ENCODE measurements around the gene CNGB1. TPM values are rescaled to one million over a fixed set of nuclear protein-coding genes. Genes with fewer than 3 reads are reported as not detected.

Gene CNGB1
- polyA plus RNA-seq, 1 donor, result 0.02 TPM

DNA sequence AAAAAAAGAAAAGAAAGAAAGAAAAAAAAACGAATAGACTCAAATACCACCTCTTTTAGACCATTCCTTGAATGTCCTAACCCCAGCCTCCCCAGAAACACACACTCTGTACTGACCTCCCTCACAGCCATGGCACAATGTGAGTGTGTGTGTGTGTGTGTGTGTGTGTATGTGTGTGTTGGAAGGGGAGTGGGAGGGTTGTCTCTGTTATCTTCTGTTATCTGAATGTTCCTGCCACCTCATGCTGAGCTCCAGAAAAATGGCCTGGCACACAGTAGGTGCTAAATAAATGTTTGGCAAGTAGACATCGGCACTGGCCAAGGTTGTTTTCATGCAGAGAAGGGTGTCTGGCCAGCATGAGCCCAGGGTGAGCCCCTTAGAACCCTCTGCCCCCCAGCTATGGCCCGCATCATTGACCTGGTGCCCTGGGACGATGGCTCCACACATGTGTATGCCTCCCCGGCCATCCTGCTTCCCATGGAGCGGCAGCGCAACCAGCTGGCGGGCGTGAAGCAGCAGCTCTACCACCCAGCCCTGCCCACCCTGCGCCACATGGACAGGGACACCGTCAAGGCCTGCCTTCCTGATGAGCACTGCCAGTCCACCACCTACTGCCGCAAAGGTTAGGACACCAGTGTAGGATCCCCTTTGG is 6.6 kb upstream of the CNGB1 start:
- no peak for DNase-seq

- no peak for DNase-seq
These were observed 5.4 kb upstream of the CNGB1 start for GRCh38 chr16:57976331-57976796.

DNA sequence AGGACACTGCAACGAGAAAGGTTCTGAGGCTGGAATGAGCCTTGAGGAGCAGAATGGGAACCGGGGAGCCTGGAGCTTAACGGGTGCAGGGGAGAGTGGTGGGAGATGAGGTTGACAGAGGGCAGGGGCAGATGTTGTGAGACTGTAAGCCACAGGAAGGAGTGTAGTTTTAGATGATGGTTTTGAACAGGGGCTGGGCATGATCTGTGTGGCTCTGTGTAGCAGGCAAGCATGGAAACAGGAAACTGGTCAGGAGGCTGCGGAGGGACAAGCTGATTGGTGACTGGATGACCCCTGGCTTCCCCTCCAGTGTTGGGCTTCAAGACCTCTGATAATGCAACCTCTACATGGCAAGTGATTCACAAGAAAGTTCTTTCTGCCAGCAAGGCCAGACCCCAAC is 1.4 kb upstream of the CNGB1 start:
- no peak for DNase-seq

DNA sequence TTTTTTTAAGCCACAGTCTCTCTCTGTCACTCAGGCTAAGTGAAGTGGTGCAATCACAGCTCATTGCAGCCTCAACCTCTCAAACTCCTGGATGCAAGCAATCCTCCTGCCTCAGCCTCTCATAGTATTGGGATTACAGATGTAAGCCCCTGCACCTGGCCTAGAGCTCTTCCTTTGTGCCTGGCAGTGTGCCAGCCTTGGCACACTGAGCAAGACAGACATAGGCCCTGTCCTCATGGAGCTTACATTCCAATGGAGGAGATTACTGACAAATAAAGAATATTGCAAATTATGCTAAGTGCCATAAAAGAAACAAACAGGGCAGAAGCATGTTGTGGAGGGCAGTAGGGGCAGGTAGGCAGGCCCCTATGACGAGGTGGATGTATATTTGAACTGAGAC is 920 bp upstream of the CNGB1 start:
- DNase-seq, result no peak

DNA sequence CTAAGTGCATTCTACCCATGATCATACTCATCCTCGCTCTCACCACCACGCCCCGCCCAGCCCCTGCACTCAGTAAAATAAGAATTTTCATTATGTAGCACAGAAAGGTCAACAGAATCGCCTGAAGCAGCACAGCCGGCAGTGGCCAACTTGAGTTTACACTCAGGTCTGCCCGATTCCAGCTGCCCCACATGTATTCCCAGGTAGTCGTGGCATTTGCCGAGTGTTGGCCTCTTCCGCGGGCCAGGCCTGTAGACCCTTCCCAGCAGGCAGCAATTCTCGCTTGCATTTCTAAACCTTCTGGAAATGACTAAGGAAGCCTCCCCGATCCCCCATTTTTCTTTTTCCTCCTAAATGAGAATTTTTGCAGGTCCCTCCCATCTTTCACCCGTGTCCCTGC is 609 bp downstream of the CNGB1 start:
- DNase-seq, result no peak

- no peak for DNase-seq
These were observed 1.3 kb downstream of the CNGB1 start for GRCh38 chr16:57969451-57970123.

GRCh38 chr16:57967916-57968315 is 3.0 kb downstream of the CNGB1 start:
- DNase-seq, result no peak

DNA sequence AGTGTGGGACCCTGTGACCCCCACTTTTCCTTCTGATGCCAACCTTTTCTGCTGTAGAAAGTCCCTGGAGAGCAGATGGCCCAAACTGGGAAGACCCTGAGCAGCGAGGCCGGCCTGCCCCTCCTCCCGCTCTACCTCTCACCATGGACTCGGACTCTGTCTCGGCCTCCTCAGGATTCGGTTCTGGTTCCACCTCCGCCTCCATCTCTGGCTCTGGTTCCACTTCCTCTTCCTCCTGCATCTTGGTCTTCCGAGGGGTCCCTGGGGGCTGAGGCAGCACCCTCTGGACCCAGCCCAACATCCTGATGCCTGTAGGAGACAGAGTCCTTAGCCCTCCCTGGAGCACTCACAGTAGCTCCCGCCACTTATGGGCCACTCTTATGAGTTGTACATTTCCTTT is 3.9 kb downstream of the CNGB1 start:
- no peak for DNase-seq

DNA sequence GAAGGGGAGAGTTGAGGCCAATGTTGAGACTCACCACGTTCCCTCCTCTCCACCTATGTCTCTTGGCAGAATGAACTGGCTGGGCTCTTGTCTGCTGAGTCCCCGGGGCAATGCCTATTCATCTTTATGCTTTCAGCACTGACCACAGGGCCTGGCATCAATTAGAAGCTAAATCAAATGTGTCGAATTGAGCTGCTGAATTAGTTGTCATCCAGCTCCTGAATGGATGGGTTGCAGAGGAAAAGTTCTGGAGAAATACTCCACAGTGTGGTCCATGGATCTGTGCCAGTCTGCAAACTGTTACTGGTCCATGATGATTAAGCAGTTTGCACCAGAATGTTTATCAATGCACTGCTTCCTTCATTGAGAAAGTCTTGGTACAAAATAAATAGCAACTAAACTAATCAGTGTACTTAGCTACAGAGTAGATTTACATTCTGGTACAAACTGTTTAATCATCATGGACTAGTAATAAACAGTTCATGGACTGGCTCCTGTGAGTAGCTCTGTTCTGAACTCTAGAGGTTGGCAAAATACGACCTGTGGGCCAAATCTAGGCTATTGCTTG is 4.6 kb downstream of the CNGB1 start:
- no peak for DNase-seq

GRCh38 chr16:57964157-57964700 is 6.7 kb downstream of the CNGB1 start:
- no peak for DNase-seq

DNA sequence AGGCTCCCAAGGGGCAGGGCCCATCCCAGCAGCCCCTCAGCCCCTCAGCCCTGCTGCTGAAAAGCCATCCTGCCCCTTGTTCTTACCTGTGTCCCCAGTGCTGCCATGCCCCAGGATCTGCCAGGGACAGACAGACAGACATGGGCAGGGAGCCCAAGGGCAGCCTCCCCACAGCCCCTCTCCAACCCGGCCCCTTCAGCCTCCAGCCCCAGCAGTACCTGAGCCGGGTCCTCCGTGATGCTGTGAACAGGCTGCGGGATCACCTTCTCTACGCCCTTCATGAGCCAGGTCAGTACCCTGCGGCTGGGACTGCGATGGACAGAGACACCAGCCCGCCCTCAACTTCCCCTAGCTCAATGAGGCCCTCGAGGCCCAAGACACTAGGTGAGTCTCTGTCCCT is 8.2 kb downstream of the CNGB1 start:
- no peak for DNase-seq

- no peak for DNase-seq
These were observed 8.9 kb downstream of the CNGB1 start for GRCh38 chr16:57962046-57962445.

- no peak for DNase-seq
These were observed 9.4 kb downstream of the CNGB1 start for GRCh38 chr16:57961538-57961937.

DNA sequence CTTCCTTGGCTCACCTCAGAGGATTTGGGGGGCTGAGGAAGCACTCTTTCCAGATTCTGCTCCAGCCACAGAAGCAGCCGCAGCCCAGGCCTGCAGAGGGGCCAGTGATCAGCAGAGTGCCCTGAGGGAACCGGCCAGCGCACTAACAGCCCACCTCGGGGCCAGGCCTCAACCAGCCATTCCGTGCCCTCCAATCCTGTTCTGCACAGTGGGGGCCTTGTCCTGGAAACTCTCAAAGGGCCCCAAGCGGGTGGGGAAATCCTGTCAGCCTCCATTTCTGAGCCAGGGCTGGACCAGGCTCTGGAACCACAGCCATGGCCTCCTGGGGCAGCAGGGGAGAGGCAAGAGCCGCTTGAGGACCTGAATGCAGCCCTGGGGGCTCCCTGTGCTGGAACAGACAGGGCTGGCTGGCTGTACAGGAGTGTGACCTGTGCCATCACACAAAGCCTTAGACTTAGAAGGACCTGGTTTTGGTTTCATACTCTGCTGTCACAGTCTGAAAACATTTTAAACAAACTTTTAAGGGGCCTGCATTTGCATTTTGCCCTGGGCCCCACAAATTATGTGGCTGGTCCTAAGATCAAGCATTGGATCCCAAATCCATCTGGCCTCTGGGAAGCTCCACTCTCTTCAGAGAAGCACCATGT is 10.0 kb downstream of the CNGB1 start:
- no peak for DNase-seq

- DNase-seq, result no peak
These were observed 10.6 kb downstream of the CNGB1 start for GRCh38 chr16:57960310-57960709.

- no peak for DNase-seq
These were observed 11.1 kb downstream of the CNGB1 start for GRCh38 chr16:57959804-57960203.

DNA sequence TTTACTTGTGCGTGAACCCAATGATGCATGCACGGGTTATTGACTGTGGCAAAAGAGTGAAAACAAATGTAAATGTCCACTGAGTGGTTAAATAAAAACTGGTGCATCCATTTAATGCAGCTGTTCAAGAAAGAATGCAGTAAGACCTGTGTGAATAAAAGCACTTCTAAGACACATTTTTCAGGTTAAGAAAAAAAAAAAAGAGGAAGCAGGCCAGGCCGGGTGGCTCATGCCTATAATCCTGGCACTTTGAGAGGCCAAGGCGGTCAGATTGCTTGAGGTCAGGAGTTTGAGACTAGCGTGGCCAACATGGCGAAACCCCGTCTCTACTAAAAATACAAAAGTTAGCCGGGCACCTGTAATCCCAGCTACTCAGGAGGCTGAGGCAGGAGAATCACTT is 11.8 kb downstream of the CNGB1 start:
- peak; percentile 6 for DNase-seq

DNA sequence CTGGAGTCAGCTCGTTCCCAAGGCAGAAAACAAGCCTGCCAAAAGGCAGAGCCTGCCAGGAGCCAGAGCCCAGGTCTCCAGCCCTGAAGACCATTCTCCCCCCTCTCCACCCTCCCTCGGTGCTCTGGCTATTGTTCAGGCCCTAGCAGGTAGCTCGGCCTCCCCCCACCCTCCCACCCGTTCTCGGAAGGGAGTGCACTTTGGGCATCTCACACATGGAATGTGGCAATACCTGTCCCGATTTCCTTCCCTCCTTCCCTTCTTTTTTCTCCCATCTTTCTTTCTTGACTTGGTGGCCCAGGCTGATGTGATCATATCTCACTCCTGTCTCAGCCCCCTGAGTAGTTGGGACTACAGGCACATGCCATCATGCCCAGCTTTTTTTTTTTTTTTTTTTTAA is 12.4 kb downstream of the CNGB1 start:
- no peak for DNase-seq

- no peak for DNase-seq
These were observed 13.1 kb downstream of the CNGB1 start for GRCh38 chr16:57957673-57958392.

- DNase-seq, result no peak
These were observed 13.8 kb downstream of the CNGB1 start for GRCh38 chr16:57956924-57957672.

GRCh38 chr16:57956270-57956808 is 14.6 kb downstream of the CNGB1 start:
- no peak for DNase-seq

Data from left kidney (tissue), 2 donors.